CD4-positive, alpha-beta memory T cell (primary cell): ENCODE data around the gene CD2. TPM values are rescaled to one million over a fixed set of nuclear protein-coding genes. Genes with fewer than 3 reads are reported as not detected.

Experiments
- CTCF ChIA-PET: fragments of 350-600 bp; sonication (Branson Sonifier 250); formaldehyde crosslinking; loops from one replicate; lab custom pipeline; 2021; ENCODE audit warnings: inconsistent platforms; ENCODE audit not compliant: partially characterized antibody; lab: Charles Lee
- POLR2A ChIA-PET: fragments of 350-600 bp; sonication (Branson Sonifier 250); formaldehyde crosslinking; loops from one replicate; lab custom pipeline; 2021; ENCODE audit not compliant: partially characterized antibody; lab: Charles Lee
- DNase-seq, 5 donors: peaks; one replicate each; pipeline versions ENCODE4 v3.0.0 to v3.0.0-alpha.2; 2020 to 2022; ENCODE audit warnings: mixed read lengths in 1 of 5
- H3K27ac ChIP-seq: one replicate; pipeline ENCODE4 v1.7.0; 2013; ENCODE audit warnings: low read depth, low read length
- H3K27me3 ChIP-seq: 2 replicates; pipeline ENCODE4 v1.7.0; 2013; ENCODE audit warnings: mild to moderate bottlenecking, low read length, moderate library complexity; ENCODE audit not compliant: insufficient read depth
- H3K36me3 ChIP-seq: 2 replicates; pipeline ENCODE4 v1.7.0; 2013; ENCODE audit warnings: mild to moderate bottlenecking, low read length, moderate library complexity; ENCODE audit not compliant: insufficient read depth
- H3K4me1 ChIP-seq: 2 replicates; pipeline ENCODE4 v1.7.0; 2013; ENCODE audit warnings: mild to moderate bottlenecking, low read length, moderate library complexity; ENCODE audit not compliant: insufficient read depth
- H3K4me3 ChIP-seq, 2 donors: one replicate each; pipeline ENCODE4 v1.7.0; 2013; ENCODE audit warnings: low read length in 2 of 2, mild to moderate bottlenecking in 1 of 2
- H3K9me3 ChIP-seq, 2 donors: one replicate each; pipeline ENCODE4 v1.7.0; 2013; ENCODE audit warnings: low read length in 2 of 2, control low read depth in 1 of 2; ENCODE audit not compliant: control insufficient read depth in 1 of 2
- H3K27ac Mint-ChIP-seq, 7 donors: one replicate each; pipeline ENCODE4 v1.8.0; 2020 to 2021; ENCODE audit warnings: mixed read lengths in 7 of 7, mild to moderate bottlenecking in 6 of 7, inconsistent platforms in 3 of 7, moderate library complexity in 3 of 7
- H3K27me3 Mint-ChIP-seq, 2 donors: one replicate each; pipeline ENCODE4 v1.8.0; 2020 to 2021; ENCODE audit warnings: mixed read lengths in 2 of 2
- H3K36me3 Mint-ChIP-seq, 2 donors: one replicate each; pipeline ENCODE4 v1.8.0; 2020 to 2021; ENCODE audit warnings: mixed read lengths in 2 of 2, inconsistent platforms in 1 of 2, mild to moderate bottlenecking in 1 of 2
- H3K4me1 Mint-ChIP-seq, 4 donors: one replicate each; pipeline ENCODE4 v1.8.0; 2020 to 2021; ENCODE audit warnings: mixed read lengths in 4 of 4, mild to moderate bottlenecking in 1 of 4
- H3K4me3 Mint-ChIP-seq, 8 donors: one replicate each; pipeline ENCODE4 v1.8.0; 2020 to 2021; ENCODE audit warnings: mixed read lengths in 8 of 8, mild to moderate bottlenecking in 7 of 8, moderate library complexity in 6 of 8, inconsistent platforms in 3 of 8
- H3K9me3 Mint-ChIP-seq, 8 donors: one replicate each; pipeline ENCODE4 v1.8.0; 2020 to 2021; ENCODE audit warnings: mixed read lengths in 8 of 8, mild to moderate bottlenecking in 5 of 8, inconsistent platforms in 3 of 8, moderate library complexity in 1 of 8
- intact Hi-C: fragments of 100-400 bp; cut with micrococcal nuclease; formaldehyde crosslinking; loops from one replicate; pipeline ENCODE4 v1.15.1; 2023
- polyA plus RNA-seq, 2 donors: library from polyadenylated mRNA; unstranded; fragments of 300-500 nt; fragmentation: Illumina TruSeq; gene quantifications; one replicate each; pipeline ENCODE4 v1.2.3, GENCODE V29; 2021
- total RNA-seq, 2 experiments: library from RNA; stranded (reverse); gene quantifications; one replicate each; pipeline ENCODE4 v1.2.3, GENCODE V29; 2021

CD2 gene
- total and polyA plus RNA-seq, 4 experiments from 2014 or later, result 305 to 471 (median 363) TPM

DNA sequence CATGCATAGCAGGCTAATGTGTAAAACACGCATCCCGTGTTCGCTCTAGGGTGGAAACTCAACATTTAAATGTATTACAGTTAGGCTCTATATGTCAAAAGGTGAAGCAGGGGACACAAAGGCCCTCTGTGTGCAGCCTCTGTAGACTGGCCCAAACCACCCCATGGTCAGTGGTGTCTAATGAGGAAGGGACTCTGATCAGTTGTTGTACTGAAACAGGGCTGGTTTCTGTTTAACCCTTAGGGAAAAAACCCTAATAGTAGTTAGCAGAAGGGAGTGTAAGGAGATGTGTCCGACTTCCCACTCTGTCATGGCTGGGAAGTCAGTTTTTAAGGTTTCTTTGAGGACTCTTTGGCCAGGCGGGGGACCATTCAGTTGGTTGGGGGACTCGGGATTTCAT is 21.5 kb upstream of the CD2 start:
- no peak overlapping the region for H3K4me3 ChIP-seq
- H3K36me3 ChIP-seq, result no peaks in the 10 kb centered on the region
- H3K27ac ChIP-seq, result no peak overlapping the region
- no peak for DNase-seq
- no peaks in the 10 kb centered on the region for H3K27me3 ChIP-seq
- H3K9me3 ChIP-seq, result no peaks in the 10 kb centered on the region
- intact Hi-C loops, result no loop called here
- H3K27me3 Mint-ChIP-seq, result no peaks in the 10 kb centered on the region
- ChIA-PET POLR2A (interaction anchor here (1.4 to 1.6 kb wide), 3 partner anchors 32 to 85 kb away, joined by 3 to 8 read pairs (median 7); no protein-coding TSS in a partner anchor), CTCF (interaction anchor here (0.9 to 3.5 kb wide), 5 partner anchors 8 to 324 kb away, joined by 3 to 22 read pairs (median 11); no protein-coding TSS in a partner anchor)
- peaks cover 9% of the 10 kb centered on the region for H3K4me1 ChIP-seq
- no peaks in the 10 kb centered on the region for H3K36me3 Mint-ChIP-seq
- H3K4me3 Mint-ChIP-seq, result no peak overlapping the region
- peaks cover 9 to 22% (median 12%) of the 10 kb centered on the region in 4 donors for H3K4me1 Mint-ChIP-seq
- peak overlapping the region in 1 of 7 donors; percentile 24 for H3K27ac Mint-ChIP-seq
- no peaks in the 10 kb centered on the region for H3K9me3 Mint-ChIP-seq

DNA sequence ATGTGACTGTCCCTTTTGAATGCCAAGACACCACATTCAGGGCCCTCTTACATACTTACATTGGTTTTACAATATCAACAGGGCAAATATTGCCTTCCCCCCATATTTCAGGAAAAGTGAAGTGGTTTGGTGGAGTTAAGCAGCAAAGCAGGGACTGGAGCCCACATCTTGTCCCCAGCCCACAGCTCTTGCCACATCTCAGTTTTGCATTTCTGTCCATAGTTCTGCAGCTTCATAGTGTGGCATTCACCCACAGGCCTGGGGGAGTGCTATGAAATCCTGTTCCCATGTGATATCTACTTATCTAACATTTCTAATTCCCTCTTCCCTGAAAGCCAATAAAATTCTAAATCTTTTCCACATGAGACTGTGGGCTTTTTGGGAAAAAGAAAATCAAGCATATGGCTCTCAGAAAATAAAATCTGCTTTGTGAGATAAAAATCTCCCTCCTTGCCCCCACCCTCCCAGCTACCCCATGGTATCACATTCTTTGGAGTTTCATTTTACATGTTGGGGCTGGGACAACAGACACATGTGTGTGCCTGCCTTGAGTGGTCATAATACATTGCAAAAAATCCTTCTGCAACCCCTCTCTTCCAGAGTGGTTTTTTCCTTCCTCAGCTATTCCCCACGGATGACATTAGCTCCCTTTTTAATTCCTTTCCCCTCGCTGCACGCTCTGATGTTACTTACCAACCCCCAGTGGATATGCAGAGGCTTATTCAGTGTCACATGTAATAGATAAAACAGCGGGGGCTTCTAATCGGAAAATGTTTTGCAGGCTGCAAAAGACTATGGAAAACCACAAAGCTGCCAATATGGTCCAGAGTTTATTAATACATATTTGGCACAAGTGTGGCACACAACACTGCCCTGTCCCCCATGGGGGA is 20.5 kb upstream of the CD2 start:
- Histone ChIP-seq H3K27ac (no peak overlapping the region), H3K4me3 (no peak overlapping the region), H3K9me3 (no peaks in the 10 kb centered on the region), H3K4me1 (peaks cover 19% of the 10 kb centered on the region), H3K36me3 (no peaks in the 10 kb centered on the region), H3K27me3 (no peaks in the 10 kb centered on the region)
- POLR2A ChIA-PET, result interaction anchor here (0.6 to 1.6 kb wide), 6 partner anchors 29 to 319 kb away, joined by 3 to 8 read pairs (median 4); no protein-coding TSS in a partner anchor
- DNase-seq, result no peak
- CTCF ChIA-PET, result interaction anchor here (0.9 to 3.5 kb wide), 9 partner anchors 9 to 323 kb away, joined by 3 to 22 read pairs (median 4); no protein-coding TSS in a partner anchor
- Mint-ChIP-seq H3K4me1 (peaks cover 18 to 22% (median 20%) of the 10 kb centered on the region in 4 donors), H3K27ac (peak overlapping the region in 3 of 7 donors; percentile 5 to 24 (median 7)), H3K9me3 (no peaks in the 10 kb centered on the region), H3K27me3 (no peaks in the 10 kb centered on the region), H3K4me3 (no peak overlapping the region), H3K36me3 (peaks cover 0 to 6% of the 10 kb centered on the region in 2 donors)
- intact Hi-C loops, result no loop called here

DNA sequence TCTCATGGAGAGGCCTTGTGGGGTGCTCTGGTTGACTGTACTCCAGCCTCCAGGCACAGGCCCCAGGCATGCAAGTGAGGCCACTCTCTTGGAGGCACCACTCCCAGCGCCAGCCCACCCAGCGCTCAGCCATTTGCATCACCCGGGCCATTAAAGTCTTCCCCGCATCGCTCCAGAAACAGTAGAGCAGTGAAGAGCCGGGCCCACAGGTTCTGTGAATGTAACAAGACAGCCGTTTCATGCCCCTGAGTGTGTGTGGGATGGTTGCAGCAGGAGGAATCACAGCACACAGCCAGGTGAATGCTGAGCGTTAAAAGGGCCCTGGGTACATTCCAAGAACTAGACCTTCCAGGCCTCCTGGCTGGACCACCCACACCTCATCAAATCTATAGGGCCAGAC is 19.0 kb upstream of the CD2 start:
- Histone ChIP-seq H3K4me3 (no peak overlapping the region), H3K36me3 (no peaks in the 10 kb centered on the region), H3K27ac (no peak overlapping the region), H3K9me3 (no peaks in the 10 kb centered on the region), H3K4me1 (peaks cover 34% of the 10 kb centered on the region), H3K27me3 (no peaks in the 10 kb centered on the region)
- ChIA-PET POLR2A (interaction anchor here (1.3 kb wide), 1 partner anchor 28 kb away, joined by 4 read pairs; no protein-coding TSS in a partner anchor), CTCF (interaction anchor here (2.4 to 3.0 kb wide), 2 partner anchors 12 to 322 kb away, joined by 9 to 11 read pairs; no protein-coding TSS in a partner anchor)
- Mint-ChIP-seq H3K4me3 (no peak overlapping the region), H3K9me3 (no peaks in the 10 kb centered on the region), H3K36me3 (peaks cover 0 to 6% of the 10 kb centered on the region in 2 donors), H3K27ac (peak overlapping the region in 1 of 7 donors; percentile 89), H3K4me1 (peaks cover 32 to 36% (median 34%) of the 10 kb centered on the region in 4 donors), H3K27me3 (no peaks in the 10 kb centered on the region)
- peak in 1 of 5 donors; percentile 19 for DNase-seq
- intact Hi-C loops, result loop anchor here (5.0 kb wide), 2 partner anchors 163 to 252 kb away; partner anchors contain the start of gene CD58

DNA sequence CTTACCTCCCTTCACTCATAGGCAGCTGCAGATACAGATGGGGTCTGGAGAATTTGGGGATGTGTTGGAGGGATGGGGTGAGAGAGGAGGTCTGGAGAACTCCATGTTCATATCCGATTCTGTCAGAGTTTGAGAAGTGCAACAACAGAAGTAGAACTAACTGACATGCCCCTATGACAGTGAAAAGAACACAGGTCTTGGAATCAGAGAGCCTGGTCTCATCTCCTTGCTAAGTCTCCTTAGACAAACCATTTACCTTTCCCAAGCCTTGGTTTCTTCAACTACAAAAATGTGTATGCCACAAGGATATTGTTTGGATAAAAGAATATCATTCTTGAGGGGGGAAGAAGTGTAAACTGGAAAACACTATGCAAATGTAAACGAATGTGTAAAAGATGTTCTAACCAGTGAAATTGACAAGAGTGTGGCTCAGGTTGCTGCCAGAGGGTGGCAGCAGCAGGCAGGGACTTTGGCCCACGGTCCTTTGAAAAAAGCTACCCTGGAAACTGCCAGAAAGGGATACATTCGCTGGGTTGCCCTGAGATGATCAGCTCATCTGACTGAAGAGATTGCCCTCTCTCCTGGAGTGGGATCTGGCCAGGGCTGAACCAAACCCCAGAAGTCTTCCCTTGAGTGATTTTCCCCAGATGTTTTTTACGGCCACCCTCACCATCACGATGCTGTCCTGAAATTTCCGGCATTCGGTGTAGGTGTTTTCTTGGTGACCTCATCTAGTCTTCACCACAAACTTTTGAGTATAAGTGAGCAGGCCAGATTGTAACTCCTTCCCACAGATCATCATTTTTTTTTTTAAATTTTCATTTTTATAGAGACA is 17.0 kb upstream of the CD2 start:
- Mint-ChIP-seq H3K4me3 (peak overlapping the region; percentile 50 to 80 (median 74)), H3K27me3 (no peaks in the 10 kb centered on the region), H3K36me3 (peaks cover 0 to 6% of the 10 kb centered on the region in 2 donors), H3K4me1 (peaks cover 41 to 55% (median 46%) of the 10 kb centered on the region in 4 donors), H3K27ac (peak overlapping the region; percentile 97 to 100 (median 99)), H3K9me3 (peaks cover 0 to 6% (median 0%) of the 10 kb centered on the region in 8 donors)
- DNase-seq, result peak; percentile 82 to 85 (median 83)
- H3K9me3 ChIP-seq, result no peaks in the 10 kb centered on the region
- intact Hi-C loops, result loop anchor here (1.0 to 5.0 kb wide), 11 partner anchors 13 to 322 kb away; partner anchors contain the start of genes CD2 and CD58
- POLR2A ChIA-PET, result interaction anchor here (0.6 to 31.8 kb wide), 21 partner anchors 11 to 321 kb away, joined by 3 to 1832 read pairs (median 6); partner anchors contain the start of genes CD101, CD2 and TTF2
- H3K4me1 ChIP-seq, result peaks cover 49% of the 10 kb centered on the region
- peak overlapping the region; percentile 97 for H3K27ac ChIP-seq
- H3K4me3 ChIP-seq, result peak overlapping the region in 1 of 2 donors; percentile 44
- CTCF ChIA-PET, result interaction anchor here (0.7 to 8.0 kb wide), 38 partner anchors 10 to 391 kb away, joined by 3 to 261 read pairs (median 10); partner anchors contain the start of genes CD2 and TTF2
- no peaks in the 10 kb centered on the region for H3K27me3 ChIP-seq
- H3K36me3 ChIP-seq, result no peaks in the 10 kb centered on the region

DNA sequence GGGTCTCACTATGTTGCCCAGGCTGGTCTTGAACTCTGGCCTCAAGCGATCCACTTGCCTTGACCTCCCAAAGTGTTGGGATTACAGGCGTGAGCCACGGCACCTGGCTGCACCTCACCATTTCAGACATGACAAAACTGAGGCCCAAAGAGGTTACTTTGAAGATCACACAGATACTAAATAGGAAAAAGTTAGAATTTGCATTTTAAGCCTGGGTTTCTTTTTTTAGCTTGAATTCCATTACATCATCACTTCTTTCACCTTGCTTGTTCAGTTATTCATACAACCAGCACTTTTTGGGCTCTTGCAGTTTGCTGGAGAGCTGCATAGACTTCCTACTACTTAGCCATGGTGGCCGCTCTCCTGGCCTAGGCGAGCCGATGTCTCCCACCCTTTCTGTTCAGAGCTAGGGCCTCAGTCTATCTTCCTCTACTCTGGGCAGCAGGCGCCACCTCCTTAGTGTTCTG is 16.3 kb upstream of the CD2 start:
- Mint-ChIP-seq H3K4me1 (peaks cover 41 to 56% (median 46%) of the 10 kb centered on the region in 4 donors), H3K36me3 (peaks cover 2 to 7% of the 10 kb centered on the region in 2 donors), H3K27ac (peak overlapping the region; percentile 97 to 100 (median 99)), H3K27me3 (no peaks in the 10 kb centered on the region), H3K9me3 (peaks cover 0 to 10% (median 2%) of the 10 kb centered on the region in 8 donors), H3K4me3 (peak overlapping the region; percentile 50 to 80 (median 74))
- H3K9me3 ChIP-seq, result peaks cover under 1 to 1% of the 10 kb centered on the region in 2 donors
- H3K4me3 ChIP-seq, result no peak overlapping the region
- intact Hi-C loops, result loop anchor here (1.0 to 5.0 kb wide), 12 partner anchors 14 to 321 kb away; partner anchors contain the start of genes CD2 and CD58
- POLR2A ChIA-PET, result interaction anchor here (0.8 to 31.8 kb wide), 22 partner anchors 13 to 320 kb away, joined by 3 to 1832 read pairs (median 6); partner anchors contain the start of genes CD101, CD2 and TTF2
- no peaks in the 10 kb centered on the region for H3K27me3 ChIP-seq
- CTCF ChIA-PET, result interaction anchor here (0.6 to 8.0 kb wide), 44 partner anchors 9 to 391 kb away, joined by 3 to 261 read pairs (median 6); partner anchors contain the start of genes CD2 and TTF2
- no peaks in the 10 kb centered on the region for H3K36me3 ChIP-seq
- peak in 4 of 5 donors; percentile 62 to 76 (median 67) for DNase-seq
- peak overlapping the region; percentile 97 for H3K27ac ChIP-seq
- H3K4me1 ChIP-seq, result peaks cover 49% of the 10 kb centered on the region
